H9 (cell line): ENCODE data around the gene NTN3. TPM values are rescaled to one million over a fixed set of nuclear protein-coding genes. Genes with fewer than 3 reads are reported as not detected.

Experiments used
- DNase-seq: peaks from one replicate; pipeline ENCODE4 v3.0.0-alpha.2; 2017
- H2AFZ ChIP-seq: one replicate; pipeline ENCODE4 v1.6.1; 2013; ENCODE audit warnings: mild to moderate bottlenecking, low read length, control low read depth, moderate library complexity
- H2AK5ac ChIP-seq: 2 replicates; pipeline ENCODE4 v1.6.1; 2013; ENCODE audit warnings: low read length, control low read depth, mixed read lengths; ENCODE audit not compliant: insufficient read length
- H2BK120ac ChIP-seq: one replicate; pipeline ENCODE4 v1.6.1; 2013; ENCODE audit warnings: low read depth, mild to moderate bottlenecking, low read length, control low read depth, inconsistent platforms; ENCODE audit not compliant: poor library complexity, severe bottlenecking
- H2BK12ac ChIP-seq: 2 replicates; pipeline ENCODE4 v1.6.1; 2013; ENCODE audit warnings: low read length, control low read depth, mixed read lengths, low read depth; ENCODE audit not compliant: insufficient read length
- H2BK15ac ChIP-seq: 2 replicates; pipeline ENCODE4 v1.6.1; 2013; ENCODE audit warnings: low read depth, low read length, control low read depth
- H2BK20ac ChIP-seq: one replicate; pipeline ENCODE4 v1.6.1; 2013; ENCODE audit warnings: low read depth, mild to moderate bottlenecking, low read length, control low read depth, inconsistent platforms; ENCODE audit not compliant: poor library complexity, severe bottlenecking
- H2BK5ac ChIP-seq: 2 replicates; pipeline ENCODE4 v1.6.1; 2013; ENCODE audit warnings: low read length, control low read depth, mixed read lengths; ENCODE audit not compliant: insufficient read length
- H3K14ac ChIP-seq: 2 replicates; pipeline ENCODE4 v1.6.1; 2013; ENCODE audit warnings: low read length, control low read depth; ENCODE audit not compliant: insufficient read depth
- H3K18ac ChIP-seq: 2 replicates; pipeline ENCODE4 v1.6.1; 2013; ENCODE audit warnings: low read depth, mild to moderate bottlenecking, mixed read lengths, low read length, control low read depth; ENCODE audit not compliant: insufficient read length
- H3K23ac ChIP-seq: 2 replicates; pipeline ENCODE4 v1.6.1; 2013; ENCODE audit warnings: low read length, control low read depth, mixed read lengths, low read depth; ENCODE audit not compliant: insufficient read length
- H3K23me2 ChIP-seq: 2 replicates; pipeline ENCODE4 v1.6.1; 2013; ENCODE audit warnings: low read depth, mild to moderate bottlenecking, mixed read lengths, low read length, control low read depth; ENCODE audit not compliant: insufficient read length, poor library complexity, severe bottlenecking
- H3K27ac ChIP-seq: 2 replicates; pipeline ENCODE4 v1.5.1; 2013; ENCODE audit warnings: low read length, control low read depth, mixed read lengths, low read depth; ENCODE audit not compliant: insufficient read length
- H3K27me3 ChIP-seq: 2 replicates; pipeline ENCODE4 v1.6.1; 2013; ENCODE audit warnings: low read length, control low read depth, inconsistent platforms; ENCODE audit not compliant: insufficient read depth
- H3K4ac ChIP-seq: 2 replicates; pipeline ENCODE4 v1.6.1; 2013; ENCODE audit warnings: low read depth, mild to moderate bottlenecking, control low read depth, inconsistent platforms, low read length, moderate library complexity
- H3K4me1 ChIP-seq: 2 replicates; pipeline ENCODE4 v1.6.1; 2013; ENCODE audit warnings: low read length, control low read depth, inconsistent platforms; ENCODE audit not compliant: insufficient read depth
- H3K4me2 ChIP-seq: 2 replicates; pipeline ENCODE4 v1.6.1; 2013; ENCODE audit warnings: low read length, control low read depth, mixed read lengths; ENCODE audit not compliant: insufficient read length, insufficient read depth
- H3K56ac ChIP-seq: 2 replicates; pipeline ENCODE4 v1.6.1; 2013; ENCODE audit warnings: low read depth, mild to moderate bottlenecking, mixed read lengths, low read length, control low read depth; ENCODE audit not compliant: insufficient read length
- H3K79me1 ChIP-seq: 2 replicates; pipeline ENCODE4 v1.6.1; 2013; ENCODE audit warnings: low read depth, mild to moderate bottlenecking, moderate library complexity, low read length, control low read depth, inconsistent platforms; ENCODE audit not compliant: insufficient read depth, poor library complexity, severe bottlenecking
- H3K79me2 ChIP-seq: 2 replicates; pipeline ENCODE4 v1.6.1; 2013; ENCODE audit warnings: low read length, control low read depth, inconsistent platforms; ENCODE audit not compliant: insufficient read depth
- H3K9ac ChIP-seq: 2 replicates; pipeline ENCODE4 v1.6.1; 2013; ENCODE audit warnings: low read length, control low read depth, mixed read lengths; ENCODE audit not compliant: insufficient read length; ENCODE audit errors: extremely low read depth
- H3K9me3 ChIP-seq: one replicate; pipeline ENCODE4 v1.6.1; 2013; ENCODE audit warnings: low read depth, low read length, inconsistent platforms; ENCODE audit not compliant: control insufficient read depth
- H3T11ph ChIP-seq: one replicate; pipeline ENCODE4 v1.6.1; 2013; ENCODE audit warnings: mild to moderate bottlenecking, low read length, control low read depth, inconsistent platforms
- H4K20me1 ChIP-seq: one replicate; pipeline ENCODE4 v1.6.1; 2013; ENCODE audit not compliant: control insufficient read depth, insufficient read length, insufficient read depth
- H4K5ac ChIP-seq: 2 replicates; pipeline ENCODE4 v1.6.1; 2013; ENCODE audit warnings: low read depth, mild to moderate bottlenecking, mixed read lengths, low read length, control low read depth; ENCODE audit not compliant: insufficient read length
- H4K8ac ChIP-seq: replicated peaks from 2 replicates; pipeline ENCODE4 v1.6.1; 2013; ENCODE audit warnings: low read length, control low read depth, mixed read lengths, low read depth; ENCODE audit not compliant: insufficient read length
- H4K91ac ChIP-seq: 2 replicates; pipeline ENCODE4 v1.6.1; 2013; ENCODE audit warnings: low read depth, mild to moderate bottlenecking, moderate library complexity, mixed read lengths, low read length, control low read depth; ENCODE audit not compliant: insufficient read length
- H3K27ac Mint-ChIP-seq, 3 experiments: 2 replicates in 2 of 3; 3 replicates in 1 of 3; pipeline ENCODE4 v1.8.0; 2020 to 2021; ENCODE audit warnings: mixed read lengths in 3 of 3, mild to moderate bottlenecking in 1 of 3, moderate library complexity in 1 of 3
- H3K27me3 Mint-ChIP-seq: 2 replicates; pipeline ENCODE4 v1.8.0; 2021; ENCODE audit warnings: low read depth, mild to moderate bottlenecking, moderate library complexity, mixed read lengths
- H3K36me3 Mint-ChIP-seq, 3 experiments: 2 replicates in 2 of 3; 3 replicates in 1 of 3; pipeline ENCODE4 v1.8.0; 2020 to 2021; ENCODE audit warnings: low read depth in 3 of 3, mixed read lengths in 3 of 3; ENCODE audit not compliant: insufficient read depth in 1 of 3
- H3K4me1 Mint-ChIP-seq, 2 experiments: 2 replicates each; pipeline ENCODE4 v1.8.0; 2020; ENCODE audit warnings: mixed read lengths in 2 of 2
- H3K4me3 Mint-ChIP-seq, 2 experiments: 2 replicates in 1 of 2; 3 replicates in 1 of 2; pipeline ENCODE4 v1.8.0; 2020 to 2021; ENCODE audit warnings: mild to moderate bottlenecking in 2 of 2, mixed read lengths in 2 of 2, moderate library complexity in 1 of 2
- H3K9me3 Mint-ChIP-seq, 2 experiments: 2 replicates in 1 of 2; 3 replicates in 1 of 2; pipeline ENCODE4 v1.8.0; 2020; ENCODE audit warnings: mild to moderate bottlenecking in 2 of 2, mixed read lengths in 2 of 2, moderate library complexity in 1 of 2
- WGBS: extraction: QIAGEN DNeasy Blood & Tissue Kit; methylation state at CpG from one replicate; pipeline ENCODE4 v1.1.7; 2013; ENCODE audit warnings: missing lambda C conversion rate, low lambda C conversion rate, mixed read lengths; ENCODE audit not compliant: insufficient read length; ENCODE audit errors: extremely low coverage; 5-methylcytosine and 5-hydroxymethylcytosine counted together
- total RNA-seq: library from RNA; stranded (reverse); gene quantifications from 2 replicates; pipeline ENCODE4 v1.2.1, GENCODE V29; 2021
- TF ChIP-seq, protein P1 (sequence below): fragments of 200-600 bp; sonication (generic); conservative IDR thresholded peaks from 3 replicates; pipeline ENCODE4 v1.8.0; 2021; ENCODE audit warnings: antibody characterized with exemption, mild to moderate bottlenecking

The NTN3 gene
- total RNA-seq, 1 experiment from 2014 or later = 1.3 TPM

- Histone ChIP-seq H3K14ac (no peak overlapping the region), H3K27me3 (no peaks in the 10 kb centered on the region), H2AFZ (no peak overlapping the region), H3K27ac (no peak overlapping the region), H3K4me1 (no peaks in the 10 kb centered on the region), H4K8ac (no peak overlapping the region), H3K4me2 (no peak overlapping the region), H3K79me2 (no peaks in the 10 kb centered on the region), H3K79me1 (no peaks in the 10 kb centered on the region), H2BK20ac (no peak overlapping the region), H3K4ac (no peak overlapping the region), H2BK5ac (no peak overlapping the region), H3K9ac (no peak overlapping the region), H4K91ac (no peak overlapping the region), H2BK15ac (no peak overlapping the region), H3K23me2 (no peaks in the 10 kb centered on the region), H3K18ac (no peak overlapping the region), H3K23ac (no peak overlapping the region), H3K9me3 (no peaks in the 10 kb centered on the region), H3K56ac (no peak overlapping the region), H3T11ph (no peak overlapping the region), H4K5ac (no peak overlapping the region), H2BK12ac (no peak overlapping the region), H2BK120ac (no peak overlapping the region), H2AK5ac (no peak overlapping the region), H4K20me1 (no peaks in the 10 kb centered on the region)
- Mint-ChIP-seq H3K9me3 (no peaks in the 10 kb centered on the region), H3K4me1 (no peaks in the 10 kb centered on the region), H3K36me3 (peaks cover 41 to 83% (median 75%) of the 10 kb centered on the region in 3 experiments; a peak in 6 of 7 replicates), H3K4me3 (no peak overlapping the region), H3K27me3 (no peaks in the 10 kb centered on the region), H3K27ac (no peak overlapping the region)
- no CpG with 5 or more reads among the region's 9 CpGs for WGBS
- TF ChIP-seq, protein P1, sequence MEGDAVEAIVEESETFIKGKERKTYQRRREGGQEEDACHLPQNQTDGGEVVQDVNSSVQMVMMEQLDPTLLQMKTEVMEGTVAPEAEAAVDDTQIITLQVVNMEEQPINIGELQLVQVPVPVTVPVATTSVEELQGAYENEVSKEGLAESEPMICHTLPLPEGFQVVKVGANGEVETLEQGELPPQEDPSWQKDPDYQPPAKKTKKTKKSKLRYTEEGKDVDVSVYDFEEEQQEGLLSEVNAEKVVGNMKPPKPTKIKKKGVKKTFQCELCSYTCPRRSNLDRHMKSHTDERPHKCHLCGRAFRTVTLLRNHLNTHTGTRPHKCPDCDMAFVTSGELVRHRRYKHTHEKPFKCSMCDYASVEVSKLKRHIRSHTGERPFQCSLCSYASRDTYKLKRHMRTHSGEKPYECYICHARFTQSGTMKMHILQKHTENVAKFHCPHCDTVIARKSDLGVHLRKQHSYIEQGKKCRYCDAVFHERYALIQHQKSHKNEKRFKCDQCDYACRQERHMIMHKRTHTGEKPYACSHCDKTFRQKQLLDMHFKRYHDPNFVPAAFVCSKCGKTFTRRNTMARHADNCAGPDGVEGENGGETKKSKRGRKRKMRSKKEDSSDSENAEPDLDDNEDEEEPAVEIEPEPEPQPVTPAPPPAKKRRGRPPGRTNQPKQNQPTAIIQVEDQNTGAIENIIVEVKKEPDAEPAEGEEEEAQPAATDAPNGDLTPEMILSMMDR = no peak
- DNase-seq = no peak
Measured at GRCh38 chr16:2443555-2443954, 27.5 kb upstream of the NTN3 start.
